Parathyroid adenoma (tissue), 2 donors: Measurements from ENCODE around the gene TMEM98.

Experiments used
- H2AFZ ChIP-seq: fragments of 300-600 bp; sonication (generic); one replicate; pipeline ENCODE4 v1.7.0; 2017; ENCODE audit warnings: antibody characterized with exemption, mild to moderate bottlenecking
- H3K27ac ChIP-seq: fragments of 300-600 bp; sonication (generic); one replicate; pipeline ENCODE4 v1.7.0; 2017
- H3K27me3 ChIP-seq: fragments of 300-600 bp; sonication (generic); one replicate; pipeline ENCODE4 v1.7.0; 2017; ENCODE audit warnings: low read length; ENCODE audit not compliant: control insufficient read depth, insufficient read depth
- H3K36me3 ChIP-seq: fragments of 300-600 bp; sonication (generic); one replicate; pipeline ENCODE4 v1.7.0; 2017; ENCODE audit warnings: low read length; ENCODE audit not compliant: control insufficient read depth, insufficient read depth
- H3K4me1 ChIP-seq: fragments of 300-600 bp; sonication (generic); one replicate; pipeline ENCODE4 v1.7.0; 2017; ENCODE audit warnings: control low read depth
- H3K4me2 ChIP-seq: fragments of 300-600 bp; sonication (generic); one replicate; pipeline ENCODE4 v1.7.0; 2017; ENCODE audit warnings: low read length
- H3K4me3 ChIP-seq: fragments of 300-600 bp; sonication (generic); one replicate; pipeline ENCODE4 v1.7.0; 2017; ENCODE audit warnings: low read depth, low read length
- H3K79me2 ChIP-seq: fragments of 300-600 bp; sonication (generic); one replicate; pipeline ENCODE4 v1.7.0; 2017; ENCODE audit warnings: control low read depth
- H3K9ac ChIP-seq: fragments of 300-600 bp; sonication (generic); one replicate; pipeline ENCODE4 v1.7.0; 2017; ENCODE audit warnings: mild to moderate bottlenecking
- H3K9me3 ChIP-seq: fragments of 300-600 bp; sonication (generic); one replicate; pipeline ENCODE4 v1.7.0; 2017; ENCODE audit warnings: low read length; ENCODE audit not compliant: control insufficient read depth
- CTCF ChIP-seq: fragments of 300-600 bp; sonication (generic); IDR thresholded peaks from one replicate; pipeline ENCODE4 v1.7.0; 2017; ENCODE audit warnings: antibody characterized with exemption, mild to moderate bottlenecking
- donor health status: primary hyperparathyroidism.

Gene TMEM98

GRCh38 chr17:32993977-32994376 is 66.0 kb downstream of the TMEM98 start:
- Histone ChIP-seq H3K27me3 (no peaks in the 10 kb centered on the region), H3K9ac (no peak overlapping the region), H3K4me3 (no peak overlapping the region), H3K36me3 (no peaks in the 10 kb centered on the region), H3K4me2 (no peak overlapping the region), H2AFZ (no peak overlapping the region), H3K79me2 (no peaks in the 10 kb centered on the region), H3K27ac (no peak overlapping the region), H3K9me3 (no peaks in the 10 kb centered on the region), H3K4me1 (no peaks in the 10 kb centered on the region)
- no peak for TF ChIP-seq CTCF
